Measurements from ENCODE around the gene MARCKSL1. TPM values are rescaled to one million over a fixed set of nuclear protein-coding genes. Genes with fewer than 3 reads are reported as not detected.

MARCKSL1 gene
- total and polyA plus RNA-seq, 4 donors: 4.7 to 34.7 (median 20.6) TPM

GRCh38 chr1:32337855-32338636, 2.0 kb upstream of the MARCKSL1 start:
- no peak for ATAC-seq (ENCODE audit: low FRiP score)
- no peaks in the 10 kb centered on the region for H3K4me1 ChIP-seq (ENCODE audit: control insufficient read depth in 1 of 2, insufficient read depth in 2 of 2, low read length in 2 of 2)
- intact Hi-C loops (cut with DNase I): no loop called here
- H3K4me3 ChIP-seq (ENCODE audit: low read length in 2 of 2): no peak overlapping the region
- WGBS, 2 donors: 77 to 83% methylated on average over 16 of the region's 16 CpGs
- no peaks in the 10 kb centered on the region for H3K27me3 ChIP-seq (ENCODE audit: control insufficient read depth in 1 of 2, insufficient read depth in 2 of 2, low read length in 1 of 2)
- H3K27ac ChIP-seq (ENCODE audit: low read depth in 1 of 2, low read length in 2 of 2): no peak overlapping the region
- H3K36me3 ChIP-seq (ENCODE audit: control insufficient read depth in 1 of 2, insufficient read depth in 2 of 2, low read length in 1 of 2): no peaks in the 10 kb centered on the region
- no peaks in the 10 kb centered on the region for H3K9me3 ChIP-seq (ENCODE audit: control insufficient read depth, low read length)
- DNase-seq: peak in 1 of 2 donors; percentile 67

- DNase-seq (peak in 1 of 2 donors; percentile 69), ATAC-seq (ENCODE audit: low FRiP score) (no peak)
- no peaks in the 10 kb centered on the region for H3K27me3 ChIP-seq (ENCODE audit: control insufficient read depth in 1 of 2, insufficient read depth in 2 of 2, low read length in 1 of 2)
- 68 to 73% methylated on average over 6 to 8 of the region's 8 CpGs for WGBS, 2 donors
- H3K27ac ChIP-seq (ENCODE audit: low read depth in 1 of 2, low read length in 2 of 2): no peak overlapping the region
- no peaks in the 10 kb centered on the region for H3K4me1 ChIP-seq (ENCODE audit: control insufficient read depth in 1 of 2, insufficient read depth in 2 of 2, low read length in 2 of 2)
- H3K9me3 ChIP-seq (ENCODE audit: control insufficient read depth, low read length): no peaks in the 10 kb centered on the region
- peaks cover 0 to 5% of the 10 kb centered on the region in 2 donors for H3K36me3 ChIP-seq (ENCODE audit: control insufficient read depth in 1 of 2, insufficient read depth in 2 of 2, low read length in 1 of 2)
- intact Hi-C loops (cut with DNase I): no loop called here
- no peak overlapping the region for H3K4me3 ChIP-seq (ENCODE audit: low read length in 2 of 2)
Measured at GRCh38 chr1:32336963-32337675, 1.1 kb upstream of the MARCKSL1 start.

GRCh38 chr1:32336591-32336932, 529 bp upstream of the MARCKSL1 start:
- H3K27me3 ChIP-seq (ENCODE audit: control insufficient read depth in 1 of 2, insufficient read depth in 2 of 2, low read length in 1 of 2): no peaks in the 10 kb centered on the region
- intact Hi-C loops (cut with DNase I): no loop called here
- H3K9me3 ChIP-seq (ENCODE audit: control insufficient read depth, low read length): no peaks in the 10 kb centered on the region
- peak in 1 of 2 donors; percentile 51 for DNase-seq
- H3K4me3 ChIP-seq (ENCODE audit: low read length in 2 of 2): no peak overlapping the region
- H3K27ac ChIP-seq (ENCODE audit: low read depth in 1 of 2, low read length in 2 of 2): no peak overlapping the region
- no peaks in the 10 kb centered on the region for H3K4me1 ChIP-seq (ENCODE audit: control insufficient read depth in 1 of 2, insufficient read depth in 2 of 2, low read length in 2 of 2)
- peak; percentile 23 for ATAC-seq (ENCODE audit: low FRiP score)
- WGBS, 2 donors: 32 to 39% methylated on average over 15 of the region's 15 CpGs
- H3K36me3 ChIP-seq (ENCODE audit: control insufficient read depth in 1 of 2, insufficient read depth in 2 of 2, low read length in 1 of 2): peaks cover 0 to 5% of the 10 kb centered on the region in 2 donors

- H3K9me3 ChIP-seq (ENCODE audit: control insufficient read depth, low read length): no peaks in the 10 kb centered on the region
- no peaks in the 10 kb centered on the region for H3K4me1 ChIP-seq (ENCODE audit: control insufficient read depth in 1 of 2, insufficient read depth in 2 of 2, low read length in 2 of 2)
- H3K36me3 ChIP-seq (ENCODE audit: control insufficient read depth in 1 of 2, insufficient read depth in 2 of 2, low read length in 1 of 2): peaks cover 0 to 5% of the 10 kb centered on the region in 2 donors
- ATAC-seq (ENCODE audit: low FRiP score) (no peak), DNase-seq (no peak)
- peak overlapping the region; percentile 43 to 55 for H3K4me3 ChIP-seq (ENCODE audit: low read length in 2 of 2)
- 0% methylated on average over 24 to 34 of the region's 34 CpGs for WGBS, 2 donors
- no peaks in the 10 kb centered on the region for H3K27me3 ChIP-seq (ENCODE audit: control insufficient read depth in 1 of 2, insufficient read depth in 2 of 2, low read length in 1 of 2)
- H3K27ac ChIP-seq (ENCODE audit: low read depth in 1 of 2, low read length in 2 of 2): no peak overlapping the region
- intact Hi-C loops (cut with DNase I): no loop called here
Measured at GRCh38 chr1:32335535-32335789, 571 bp downstream of the MARCKSL1 start.

GRCh38 chr1:32334864-32335534, 1.0 kb downstream of the MARCKSL1 start:
- WGBS, 2 donors: 6% methylated on average over 36 to 46 of the region's 46 CpGs
- no peak for ATAC-seq (ENCODE audit: low FRiP score)
- peak; percentile 57 to 85 for DNase-seq

GRCh38 chr1:32334274-32334861, 1.7 kb downstream of the MARCKSL1 start:
- H3K9me3 ChIP-seq (ENCODE audit: control insufficient read depth, low read length): no peaks in the 10 kb centered on the region
- ATAC-seq (ENCODE audit: low FRiP score) (no peak), DNase-seq (peak in 1 of 2 donors; percentile 40)
- H3K4me1 ChIP-seq (ENCODE audit: control insufficient read depth in 1 of 2, insufficient read depth in 2 of 2, low read length in 2 of 2): no peaks in the 10 kb centered on the region
- 60 to 74% methylated on average over 9 of the region's 9 CpGs for WGBS, 2 donors
- no peak overlapping the region for H3K4me3 ChIP-seq (ENCODE audit: low read length in 2 of 2)
- H3K27ac ChIP-seq (ENCODE audit: low read depth in 1 of 2, low read length in 2 of 2): no peak overlapping the region
- no peaks in the 10 kb centered on the region for H3K27me3 ChIP-seq (ENCODE audit: control insufficient read depth in 1 of 2, insufficient read depth in 2 of 2, low read length in 1 of 2)
- intact Hi-C loops (cut with DNase I): no loop called here
- peaks cover 0 to 5% of the 10 kb centered on the region in 2 donors for H3K36me3 ChIP-seq (ENCODE audit: control insufficient read depth in 1 of 2, insufficient read depth in 2 of 2, low read length in 1 of 2)

More at GRCh38 chr1:32334864-32335534, 1.0 kb downstream of the MARCKSL1 start:
- intact Hi-C loops (cut with DNase I): no loop called here
- Histone ChIP-seq H3K4me3 (ENCODE audit: low read length in 2 of 2) (peak overlapping the region; percentile 43 to 55), H3K4me1 (ENCODE audit: control insufficient read depth in 1 of 2, insufficient read depth in 2 of 2, low read length in 2 of 2) (no peaks in the 10 kb centered on the region), H3K27me3 (ENCODE audit: control insufficient read depth in 1 of 2, insufficient read depth in 2 of 2, low read length in 1 of 2) (no peaks in the 10 kb centered on the region), H3K9me3 (ENCODE audit: control insufficient read depth, low read length) (no peaks in the 10 kb centered on the region), H3K36me3 (ENCODE audit: control insufficient read depth in 1 of 2, insufficient read depth in 2 of 2, low read length in 1 of 2) (peaks cover 0 to 5% of the 10 kb centered on the region in 2 donors), H3K27ac (ENCODE audit: low read depth in 1 of 2, low read length in 2 of 2) (no peak overlapping the region)

GRCh38 chr1:32333251-32333963, 2.6 kb downstream of the MARCKSL1 start:
- Histone ChIP-seq H3K27me3 (ENCODE audit: control insufficient read depth in 1 of 2, insufficient read depth in 2 of 2, low read length in 1 of 2) (no peaks in the 10 kb centered on the region), H3K36me3 (ENCODE audit: control insufficient read depth in 1 of 2, insufficient read depth in 2 of 2, low read length in 1 of 2) (peaks cover 0 to 7% of the 10 kb centered on the region in 2 donors), H3K4me3 (ENCODE audit: low read length in 2 of 2) (no peak overlapping the region), H3K9me3 (ENCODE audit: control insufficient read depth, low read length) (no peaks in the 10 kb centered on the region), H3K27ac (ENCODE audit: low read depth in 1 of 2, low read length in 2 of 2) (no peak overlapping the region), H3K4me1 (ENCODE audit: control insufficient read depth in 1 of 2, insufficient read depth in 2 of 2, low read length in 2 of 2) (no peaks in the 10 kb centered on the region)
- intact Hi-C loops (cut with DNase I): no loop called here
- DNase-seq (no peak), ATAC-seq (ENCODE audit: low FRiP score) (no peak)
- WGBS, 2 donors: 82 to 86% methylated on average over 3 of the region's 3 CpGs

Data from aorta (tissue), 5 donors.